IMR-90 (cell line): Measurements from ENCODE around the gene MAP2K6. TPM values are rescaled to one million over a fixed set of nuclear protein-coding genes. Genes with fewer than 3 reads are reported as not detected.
A peak's percentile ranks its signal among the peaks of the same experiment; 100 is the strongest.

Experiments
- ATAC-seq: fragments of 200-7000 bp; cut with Tn5 transposase; 2 replicates; pipeline ENCODE4 v1.9.1; 2020; ENCODE audit warnings: low read depth, mild to moderate bottlenecking, moderate library complexity
- BruUV-seq: library from RNA; stranded (reverse); fragments of 400-500 nt; replicated peaks from 2 replicates; lab custom pipeline; 2021; lab: Mats Ljungman, UMichigan
- CTCF ChIA-PET: fragments of 300-600 bp; formaldehyde crosslinking; extraction: SDS; loops from one replicate; lab custom pipeline; 2021; ENCODE audit warnings: antibody characterized with exemption; lab: Yijun Ruan, JAX
- POLR2A ChIA-PET: fragments of 300-600 bp; sonication (Branson Sonifier 250); formaldehyde crosslinking; loops from one replicate; lab custom pipeline; 2022; ENCODE audit warnings: antibody characterized with exemption; ENCODE audit not compliant: unreplicated experiment; lab: Charles Lee
- DNase-seq: peaks from one replicate; pipeline ENCODE4 v3.0.0; 2013
- H2AFZ ChIP-seq: replicated peaks from 2 replicates; pipeline ENCODE3; 2013; ENCODE audit warnings: low read length, mild to moderate bottlenecking; ENCODE audit not compliant: poor library complexity
- H2AK5ac ChIP-seq: 2 replicates; pipeline ENCODE4 v1.6.1; 2013; ENCODE audit warnings: low read depth, low read length, inconsistent platforms
- H2AK9ac ChIP-seq: replicated peaks from 2 replicates; pipeline ENCODE3; 2013; ENCODE audit warnings: mild to moderate bottlenecking, low read depth, low read length, moderate library complexity; ENCODE audit not compliant: poor library complexity
- H2BK120ac ChIP-seq: 2 replicates; pipeline ENCODE4 v1.6.1; 2013; ENCODE audit warnings: low read depth, low read length, inconsistent platforms
- H2BK15ac ChIP-seq: 3 replicates; pipeline ENCODE4 v1.6.1; 2013; ENCODE audit warnings: low read depth, low read length, inconsistent platforms
- H2BK20ac ChIP-seq: 2 replicates; pipeline ENCODE4 v1.6.1; 2013; ENCODE audit warnings: low read depth, mild to moderate bottlenecking, inconsistent platforms, low read length, moderate library complexity
- H2BK5ac ChIP-seq: 2 replicates; pipeline ENCODE4 v1.6.1; 2013; ENCODE audit warnings: mild to moderate bottlenecking, low read depth, low read length, inconsistent platforms; ENCODE audit not compliant: poor library complexity, severe bottlenecking
- H3K14ac ChIP-seq: replicated peaks from 2 replicates; pipeline ENCODE4 v1.6.1; 2013; ENCODE audit warnings: low read depth, low read length, inconsistent platforms
- H3K18ac ChIP-seq: 2 replicates; pipeline ENCODE4 v1.6.1; 2013; ENCODE audit warnings: low read depth, low read length, control low read depth
- H3K23ac ChIP-seq: 2 replicates; pipeline ENCODE4 v1.6.1; 2013; ENCODE audit warnings: low read depth, low read length, inconsistent platforms
- H3K27ac ChIP-seq: 2 replicates; pipeline ENCODE4 v1.5.1; 2013; ENCODE audit warnings: mild to moderate bottlenecking, control low read depth, low read length; ENCODE audit not compliant: insufficient read depth
- H3K27me3 ChIP-seq: 2 replicates; pipeline ENCODE4 v1.6.1; 2013; ENCODE audit warnings: low read length; ENCODE audit not compliant: control insufficient read depth, insufficient read depth
- H3K36me3 ChIP-seq: 2 replicates; pipeline ENCODE4 v1.6.1; 2013; ENCODE audit warnings: low read length, mixed read lengths; ENCODE audit not compliant: control insufficient read depth, insufficient read depth
- H3K4ac ChIP-seq: 2 replicates; pipeline ENCODE4 v1.6.1; 2013; ENCODE audit warnings: low read depth, low read length, inconsistent platforms
- H3K4me1 ChIP-seq: 2 replicates; pipeline ENCODE4 v1.6.1; 2013; ENCODE audit warnings: low read length, mixed read lengths; ENCODE audit not compliant: control insufficient read depth, insufficient read depth
- H3K4me2 ChIP-seq: 2 replicates; pipeline ENCODE4 v1.6.1; 2013; ENCODE audit warnings: low read depth, mild to moderate bottlenecking, control low read depth, low read length, moderate library complexity
- H3K4me3 ChIP-seq: 2 replicates; pipeline ENCODE4 v1.5.1; 2013; ENCODE audit warnings: low read depth, mild to moderate bottlenecking, control low read depth, low read length, moderate library complexity; ENCODE audit not compliant: insufficient read depth
- H3K56ac ChIP-seq: 2 replicates; pipeline ENCODE4 v1.6.1; 2013; ENCODE audit warnings: low read length, inconsistent platforms; ENCODE audit not compliant: insufficient read depth; ENCODE audit errors: extremely low read depth
- H3K79me1 ChIP-seq, 2 experiments: 2 replicates each; pipeline ENCODE4 v1.6.1; 2013; ENCODE audit warnings: low read length in 2 of 2, inconsistent platforms in 1 of 2, low read depth in 1 of 2
- H3K9ac ChIP-seq: 2 replicates; pipeline ENCODE4 v1.6.1; 2013; ENCODE audit warnings: low read depth, low read length, control low read depth
- H3K9me1 ChIP-seq: 2 replicates; pipeline ENCODE4 v1.6.1; 2013; ENCODE audit warnings: low read length, inconsistent platforms; ENCODE audit not compliant: insufficient read depth
- H3K9me3 ChIP-seq: 2 replicates; pipeline ENCODE4 v1.6.1; 2013; ENCODE audit warnings: low read length; ENCODE audit not compliant: control insufficient read depth, insufficient read depth
- H4K20me1 ChIP-seq: 2 replicates; pipeline ENCODE4 v1.6.1; 2013; ENCODE audit warnings: low read length, inconsistent platforms; ENCODE audit not compliant: insufficient read depth
- H4K5ac ChIP-seq: 2 replicates; pipeline ENCODE4 v1.6.1; 2013; ENCODE audit warnings: mild to moderate bottlenecking, low read depth, low read length, control low read depth
- H4K8ac ChIP-seq, 2 experiments: 2 replicates each; pipeline ENCODE4 v1.6.1; 2013; ENCODE audit warnings: low read depth in 2 of 2, low read length in 2 of 2, control low read depth in 1 of 2, inconsistent platforms in 1 of 2
- H4K91ac ChIP-seq: 2 replicates; pipeline ENCODE4 v1.6.1; 2013; ENCODE audit warnings: low read depth, low read length, inconsistent platforms; ENCODE audit not compliant: insufficient read depth
- CEBPB ChIP-seq: IDR thresholded peaks from 2 replicates; pipeline ENCODE4 v1.6.1; 2012; ENCODE audit warnings: low read depth, low read length, improper control_type of control experiment
- ELK1 ChIP-seq: fragments of 150-350 bp; IDR thresholded peaks from 2 replicates; pipeline ENCODE4 v1.6.1; 2016; ENCODE audit warnings: low read depth, mild to moderate bottlenecking, low read length, moderate library complexity, borderline replicate concordance
- MAZ ChIP-seq: IDR thresholded peaks from 2 replicates; pipeline ENCODE4 v1.6.1; 2012; ENCODE audit warnings: low read depth, mild to moderate bottlenecking, low read length, improper control_type of control experiment, moderate library complexity, borderline replicate concordance
- MXI1 ChIP-seq: IDR thresholded peaks from 2 replicates; pipeline ENCODE4 v1.6.1; 2012; ENCODE audit warnings: low read depth, mild to moderate bottlenecking, low read length, moderate library complexity, borderline replicate concordance
- POLR2A ChIP-seq: IDR thresholded peaks from 2 replicates; pipeline ENCODE4 v1.6.1; 2012; ENCODE audit warnings: mild to moderate bottlenecking, low read depth, low read length
- RCOR1 ChIP-seq: IDR thresholded peaks from 2 replicates; pipeline ENCODE4 v1.6.1; 2012; ENCODE audit warnings: mild to moderate bottlenecking, low read length, improper control_type of control experiment; ENCODE audit not compliant: insufficient replicate concordance
- WGBS, 2 experiments: methylation state at CpG; one replicate each; pipeline versions ENCODE4 v1.1.5 to v1.1.7; 2013; ENCODE audit warnings: missing lambda C conversion rate in 2 of 2; ENCODE audit not compliant: insufficient read length in 1 of 2; ENCODE audit errors: extremely low coverage in 2 of 2; 5-methylcytosine and 5-hydroxymethylcytosine counted together
- dilution Hi-C: fragments of 300-500 bp; cut with HindIII; formaldehyde crosslinking; loops from one replicate; pipeline ENCODE4 v1.14.3; 2018; ENCODE audit warnings: low sequenced_read_pairs; ENCODE audit not compliant: unreplicated experiment
- in situ Hi-C: fragments of 300-500 bp; cut with MboI; formaldehyde crosslinking; loops from 3 replicates; pipeline ENCODE4 v1.14.3; 2019; ENCODE audit warnings: low sequenced_read_pairs, inconsistent platforms, mixed read lengths
- intact Hi-C: fragments of 100-400 bp; cut with micrococcal nuclease; formaldehyde crosslinking; loops from 2 replicates; pipeline ENCODE4 v1.10.0; 2022
- polyA plus RNA-seq, 3 experiments: library from polyadenylated mRNA; depleted of rRNA; stranded (reverse); fragments of >200 nt; gene quantifications; 2 replicates each; pipeline ENCODE4 v1.2.3, GENCODE V29; 2012; ENCODE audit warnings: low replicate concordance in 1 of 3
- total RNA-seq: library from RNA; depleted of rRNA; stranded (reverse); fragments of >200 nt; gene quantifications from 2 replicates; pipeline ENCODE4 v1.2.3, GENCODE V29; 2012

The MAP2K6 gene
- total and polyA plus RNA-seq, 2 of the 4 experiments (the other 2 are of a cell fraction): 2.4 to 5.7 TPM

DNA sequence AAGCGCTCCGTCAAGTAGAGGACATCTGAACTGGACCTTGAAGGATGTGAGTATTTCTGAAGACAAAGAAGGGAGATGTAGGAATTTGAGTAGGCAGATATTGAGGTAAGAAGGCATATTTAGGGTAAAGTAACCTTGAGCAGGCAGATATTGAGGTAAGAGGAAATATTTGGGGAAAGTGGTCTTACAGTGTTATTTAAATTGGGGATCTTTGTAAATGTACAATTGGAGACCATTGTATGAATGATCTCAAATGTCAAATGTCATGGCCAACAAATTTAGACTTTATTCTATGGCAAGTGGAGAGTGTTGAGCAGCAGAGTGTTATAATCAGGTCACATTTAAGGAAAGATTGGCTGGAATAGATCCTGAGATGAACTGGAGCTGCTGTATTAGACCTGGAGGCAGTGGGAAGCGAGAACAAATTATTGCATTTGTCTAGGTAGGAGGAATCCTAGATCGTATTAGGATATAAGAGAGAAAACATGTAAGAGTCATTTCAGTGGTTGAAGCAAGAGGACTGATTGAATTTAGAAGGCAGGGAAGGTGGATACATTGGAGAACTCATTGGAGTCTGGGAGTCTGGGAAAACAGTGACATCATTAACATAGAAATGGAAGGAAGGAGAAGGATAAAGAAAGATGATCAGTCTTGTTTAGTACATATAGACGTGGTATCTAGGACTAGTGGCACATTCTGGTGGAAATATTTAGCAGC lies 165.6 kb downstream of the MAP2K6 start:
- Histone ChIP-seq H4K8ac (no peak overlapping the region), H3K14ac (no peak overlapping the region), H3K4ac (no peak overlapping the region), H3K4me1 (peaks cover 9% of the 10 kb centered on the region), H2BK5ac (no peak overlapping the region), H3K27me3 (no peaks in the 10 kb centered on the region), H3K18ac (peak overlapping the region; percentile 90; the same call in 1 of the 2 replicates), H4K91ac (no peak overlapping the region), H2AK9ac (no peak overlapping the region), H4K20me1 (no peaks in the 10 kb centered on the region), H2BK20ac (no peak overlapping the region), H3K56ac (no peak overlapping the region), H3K4me3 (no peak overlapping the region), H3K9me1 (peaks cover 3% of the 10 kb centered on the region), H2AK5ac (no peak overlapping the region), H3K9ac (no peak overlapping the region), H3K23ac (no peak overlapping the region), H3K36me3 (no peaks in the 10 kb centered on the region), H2AFZ (no peak overlapping the region), H3K9me3 (no peaks in the 10 kb centered on the region), H3K79me1 (no peaks in the 10 kb centered on the region), H4K5ac (peak overlapping the region; percentile 71; the same call in 1 of the 2 replicates), H2BK120ac (no peak overlapping the region; the same call in 1 of the 2 replicates), H3K27ac (no peak overlapping the region), H3K4me2 (no peak overlapping the region), H2BK15ac (peak overlapping the region; percentile 68; the same call in 1 of the 3 replicates)
- dilution Hi-C loops (no loop called here), in situ Hi-C loops (no loop called here), intact Hi-C loops (loop anchor here (10.0 kb wide), 1 partner anchor 75 kb away; no protein-coding TSS in a partner anchor)
- CTCF ChIA-PET: no interaction called here
- 100% methylated on average over 4 of the region's 5 CpGs; no CpG with 5 or more reads in 1 of the 2 experiments for WGBS, 2 experiments
- POLR2A ChIA-PET: no interaction called here
- DNase-seq (no peak), ATAC-seq (no peak)
- no TSS peak for BruUV-seq
- no peak for TF ChIP-seq CEBPB
- TF ChIP-seq POLR2A: no peak
- no peak for TF ChIP-seq MAZ
- TF ChIP-seq MXI1: no peak
- no peak for TF ChIP-seq RCOR1
- TF ChIP-seq ELK1: no peak
